Measurements from ENCODE around the gene DOCK1.

- TF ChIP-seq CTCF (IDR thresholded peaks at IDR 0.05; ENCODE audit: borderline replicate concordance, extremely low read depth, low read length, poor library complexity, severe bottlenecking) = no peak
- no peak for TF ChIP-seq EZH2 (IDR thresholded peaks at IDR 0.05; ENCODE audit: borderline replicate concordance, low read depth, low read length, severe bottlenecking)
Observed at GRCh38 chr10:126944191-126944590, 39.0 kb downstream of the DOCK1 start.

Measured in DND-41 (cell line).